Measurements from ENCODE around the gene KAT7. TPM values are rescaled to one million over a fixed set of nuclear protein-coding genes. Genes with fewer than 3 reads are reported as not detected.

KAT7 gene
- polyA plus RNA-seq, 1 donor from 2014 or later, result 31.0 TPM

DNA sequence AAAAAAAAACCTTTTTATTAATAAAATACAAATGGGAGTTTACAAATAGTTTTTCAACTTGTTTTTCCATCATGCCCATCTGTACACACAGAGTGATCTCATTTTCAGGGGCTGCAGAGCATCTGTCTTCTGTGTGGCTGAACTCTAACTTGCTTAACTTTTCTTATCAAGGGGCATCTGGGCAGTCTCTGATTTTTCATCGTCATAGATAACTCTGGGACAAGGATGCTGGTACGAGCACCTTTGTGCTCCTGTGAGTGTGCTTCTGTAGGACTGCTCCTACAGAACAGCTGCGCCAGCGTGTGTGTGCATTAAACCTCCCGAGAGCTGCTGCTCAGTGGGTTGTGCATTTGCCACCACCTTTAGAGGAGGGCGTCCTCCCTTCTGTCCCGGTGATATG lies 94.0 kb downstream of the KAT7 start:
- no peaks in the 10 kb centered on the region for H3F3A ChIP-seq (ENCODE audit: insufficient read depth, low read length, poor library complexity, severe bottlenecking)
- TF ChIP-seq RAD21 (conservative IDR thresholded peaks at IDR 0.05), result no peak
- no peak for TF ChIP-seq MXI1 (conservative IDR thresholded peaks at IDR 0.05; ENCODE audit: poor library complexity, severe bottlenecking)
- TF ChIP-seq TAF1 (IDR thresholded peaks at IDR 0.05; ENCODE audit: low read depth), result no peak
- TF ChIP-seq, protein P1, sequence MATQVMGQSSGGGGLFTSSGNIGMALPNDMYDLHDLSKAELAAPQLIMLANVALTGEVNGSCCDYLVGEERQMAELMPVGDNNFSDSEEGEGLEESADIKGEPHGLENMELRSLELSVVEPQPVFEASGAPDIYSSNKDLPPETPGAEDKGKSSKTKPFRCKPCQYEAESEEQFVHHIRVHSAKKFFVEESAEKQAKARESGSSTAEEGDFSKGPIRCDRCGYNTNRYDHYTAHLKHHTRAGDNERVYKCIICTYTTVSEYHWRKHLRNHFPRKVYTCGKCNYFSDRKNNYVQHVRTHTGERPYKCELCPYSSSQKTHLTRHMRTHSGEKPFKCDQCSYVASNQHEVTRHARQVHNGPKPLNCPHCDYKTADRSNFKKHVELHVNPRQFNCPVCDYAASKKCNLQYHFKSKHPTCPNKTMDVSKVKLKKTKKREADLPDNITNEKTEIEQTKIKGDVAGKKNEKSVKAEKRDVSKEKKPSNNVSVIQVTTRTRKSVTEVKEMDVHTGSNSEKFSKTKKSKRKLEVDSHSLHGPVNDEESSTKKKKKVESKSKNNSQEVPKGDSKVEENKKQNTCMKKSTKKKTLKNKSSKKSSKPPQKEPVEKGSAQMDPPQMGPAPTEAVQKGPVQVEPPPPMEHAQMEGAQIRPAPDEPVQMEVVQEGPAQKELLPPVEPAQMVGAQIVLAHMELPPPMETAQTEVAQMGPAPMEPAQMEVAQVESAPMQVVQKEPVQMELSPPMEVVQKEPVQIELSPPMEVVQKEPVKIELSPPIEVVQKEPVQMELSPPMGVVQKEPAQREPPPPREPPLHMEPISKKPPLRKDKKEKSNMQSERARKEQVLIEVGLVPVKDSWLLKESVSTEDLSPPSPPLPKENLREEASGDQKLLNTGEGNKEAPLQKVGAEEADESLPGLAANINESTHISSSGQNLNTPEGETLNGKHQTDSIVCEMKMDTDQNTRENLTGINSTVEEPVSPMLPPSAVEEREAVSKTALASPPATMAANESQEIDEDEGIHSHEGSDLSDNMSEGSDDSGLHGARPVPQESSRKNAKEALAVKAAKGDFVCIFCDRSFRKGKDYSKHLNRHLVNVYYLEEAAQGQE (IDR thresholded peaks at IDR 0.05; ENCODE audit: borderline replicate concordance), result no peak
- no peak for TF ChIP-seq EP300 (conservative IDR thresholded peaks at IDR 0.05; ENCODE audit: poor library complexity, severe bottlenecking)
- no peak for TF ChIP-seq SMC3 (conservative IDR thresholded peaks at IDR 0.05; ENCODE audit: poor library complexity)
- TF ChIP-seq EZH2 (IDR thresholded peaks at IDR 0.05; ENCODE audit: borderline replicate concordance, insufficient read depth, low read length, poor library complexity, severe bottlenecking), result no peak
- no peak for TF ChIP-seq CTCF (IDR thresholded peaks at IDR 0.05; ENCODE audit: poor library complexity, severe bottlenecking)
- no peak for TF ChIP-seq POLR2AphosphoS5 (IDR thresholded peaks at IDR 0.05)
- H3K4me3 ChIP-seq (ENCODE audit: low read length), result no peak overlapping the region
- no peaks in the 10 kb centered on the region for H3K9me2 ChIP-seq (ENCODE audit: insufficient read depth, low read length)
- H4K20me1 ChIP-seq (ENCODE audit: insufficient read depth), result no peaks in the 10 kb centered on the region
- H3K9me3 ChIP-seq (ENCODE audit: low read length), result no peaks in the 10 kb centered on the region
- H3K9ac ChIP-seq (ENCODE audit: low read length), result no peak overlapping the region
- H2AFZ ChIP-seq (ENCODE audit: low read depth, low read length), result no peak overlapping the region
- H3K27me3 ChIP-seq (ENCODE audit: insufficient read depth, low read depth, low read length), result peaks cover 3% of the 10 kb centered on the region
- H3K4me2 ChIP-seq (ENCODE audit: low read length), result no peak overlapping the region
- no peaks in the 10 kb centered on the region for H3K36me3 ChIP-seq (ENCODE audit: insufficient read depth, low read length)
- no peak overlapping the region for H3K27ac ChIP-seq (ENCODE audit: low read length)
- H3K79me2 ChIP-seq (replicated peaks; ENCODE audit: insufficient read depth, low read length), result no peaks in the 10 kb centered on the region

Other genes starting within 250 kb of the KAT7 start
- gene NXPH3, start 212.8 kb upstream of the KAT7 start, polyA plus RNA-seq, result 2.4 TPM in 2 replicates
- gene SPOP, start 110.6 kb upstream of the KAT7 start, polyA plus RNA-seq, result 71.9 and 80.9 TPM in 2 replicates
- 120 and 124 TPM in 2 replicates for gene SLC35B1, start 80.7 kb upstream of the KAT7 start, polyA plus RNA-seq
- 2.3 and 3.7 TPM in 2 replicates for gene FAM117A, start 24.6 kb upstream of the KAT7 start, polyA plus RNA-seq
- not detected in 2 replicates for gene TAC4, start 59.4 kb downstream of the KAT7 start, polyA plus RNA-seq
- gene DLX4, start 180.5 kb downstream of the KAT7 start, polyA plus RNA-seq, result not detected in 2 replicates
- not detected in 2 replicates for gene DLX3, start 206.5 kb downstream of the KAT7 start, polyA plus RNA-seq